ENCODE measurements around the gene PLEKHA7.

PLEKHA7 gene

DNA sequence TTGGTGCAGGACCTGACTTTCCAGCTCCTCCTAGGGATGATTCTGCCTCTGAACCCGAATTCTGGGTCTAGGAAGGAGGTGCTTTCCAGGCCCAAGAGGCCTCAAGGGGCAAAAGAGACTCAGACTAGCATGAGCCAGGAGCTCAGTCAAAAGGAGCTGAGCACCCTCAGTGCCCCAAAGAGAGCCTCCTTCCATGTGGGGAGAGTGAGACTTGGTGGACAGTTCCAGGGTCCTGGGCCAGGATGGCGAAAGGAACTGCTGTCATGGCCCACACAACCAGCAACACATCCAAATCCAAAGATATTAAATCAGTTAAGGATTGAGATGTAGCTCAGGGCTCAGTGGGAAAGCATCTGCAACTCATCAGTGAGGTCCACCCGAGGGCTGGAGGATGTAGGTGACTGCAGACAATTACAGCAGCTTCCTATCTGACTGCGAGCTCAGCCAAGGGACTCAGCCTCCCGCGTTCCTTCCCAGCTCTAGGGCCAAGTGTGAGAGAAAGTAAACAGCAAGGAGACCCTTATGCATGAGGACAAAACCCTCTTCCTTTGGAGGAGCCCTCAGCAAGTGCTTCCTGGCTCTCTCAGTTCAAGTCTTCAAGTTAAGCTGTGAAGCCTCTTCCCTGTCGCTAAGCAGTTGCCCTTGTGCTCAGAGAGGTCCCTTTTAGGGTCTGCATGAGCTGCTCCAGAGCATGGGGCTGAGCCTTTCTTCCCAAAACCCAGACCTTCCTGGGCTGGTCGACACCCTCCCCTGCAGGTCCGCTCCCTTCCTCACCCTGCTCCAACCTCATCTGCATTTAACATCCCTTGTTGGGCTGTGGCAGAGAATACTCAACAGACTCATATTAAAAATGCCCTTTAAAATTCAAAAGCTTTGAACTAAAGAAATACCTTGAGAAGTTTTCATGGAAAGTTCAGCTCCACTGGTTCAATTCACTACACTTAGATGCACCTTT, 240.0 kb downstream of the PLEKHA7 start:
- DNase-seq (ENCODE audit: low read depth), result no peak
- no peak overlapping the region for H3K4me3 ChIP-seq (ENCODE audit: low read depth, low read length)
- in situ Hi-C loops (cut with HindIII; ENCODE audit: low sequenced_read_pairs), result no loop called here
- TF ChIP-seq, protein P1, sequence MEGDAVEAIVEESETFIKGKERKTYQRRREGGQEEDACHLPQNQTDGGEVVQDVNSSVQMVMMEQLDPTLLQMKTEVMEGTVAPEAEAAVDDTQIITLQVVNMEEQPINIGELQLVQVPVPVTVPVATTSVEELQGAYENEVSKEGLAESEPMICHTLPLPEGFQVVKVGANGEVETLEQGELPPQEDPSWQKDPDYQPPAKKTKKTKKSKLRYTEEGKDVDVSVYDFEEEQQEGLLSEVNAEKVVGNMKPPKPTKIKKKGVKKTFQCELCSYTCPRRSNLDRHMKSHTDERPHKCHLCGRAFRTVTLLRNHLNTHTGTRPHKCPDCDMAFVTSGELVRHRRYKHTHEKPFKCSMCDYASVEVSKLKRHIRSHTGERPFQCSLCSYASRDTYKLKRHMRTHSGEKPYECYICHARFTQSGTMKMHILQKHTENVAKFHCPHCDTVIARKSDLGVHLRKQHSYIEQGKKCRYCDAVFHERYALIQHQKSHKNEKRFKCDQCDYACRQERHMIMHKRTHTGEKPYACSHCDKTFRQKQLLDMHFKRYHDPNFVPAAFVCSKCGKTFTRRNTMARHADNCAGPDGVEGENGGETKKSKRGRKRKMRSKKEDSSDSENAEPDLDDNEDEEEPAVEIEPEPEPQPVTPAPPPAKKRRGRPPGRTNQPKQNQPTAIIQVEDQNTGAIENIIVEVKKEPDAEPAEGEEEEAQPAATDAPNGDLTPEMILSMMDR (IDR thresholded peaks at IDR 0.05; ENCODE audit: low read depth, low read length, missing control alignments), result no peak

DNA sequence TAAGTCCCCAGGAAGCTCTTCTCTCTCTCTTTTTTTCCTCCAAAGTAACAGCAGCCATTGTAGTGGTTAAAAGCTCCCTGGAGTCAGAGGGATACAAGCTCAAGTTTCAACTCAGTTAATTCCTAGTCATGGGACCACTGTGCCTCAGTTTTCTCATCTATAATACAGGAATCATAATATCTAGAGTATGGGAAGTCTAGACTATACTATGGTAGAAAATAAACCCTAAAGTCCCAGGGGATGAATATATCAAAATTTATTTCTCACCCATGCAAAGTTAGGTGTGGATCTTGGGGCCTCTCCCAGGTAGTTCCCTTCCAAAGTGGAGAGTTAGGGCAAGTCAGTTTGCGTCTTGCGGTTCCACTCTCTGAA, 242.1 kb downstream of the PLEKHA7 start:
- no peak for DNase-seq (ENCODE audit: low read depth)
- no peak overlapping the region for H3K4me3 ChIP-seq (ENCODE audit: low read depth, low read length)
- TF ChIP-seq, protein P1 (IDR thresholded peaks at IDR 0.05; ENCODE audit: low read depth, low read length, missing control alignments), result no peak
- in situ Hi-C loops (cut with HindIII; ENCODE audit: low sequenced_read_pairs), result no loop called here

DNA sequence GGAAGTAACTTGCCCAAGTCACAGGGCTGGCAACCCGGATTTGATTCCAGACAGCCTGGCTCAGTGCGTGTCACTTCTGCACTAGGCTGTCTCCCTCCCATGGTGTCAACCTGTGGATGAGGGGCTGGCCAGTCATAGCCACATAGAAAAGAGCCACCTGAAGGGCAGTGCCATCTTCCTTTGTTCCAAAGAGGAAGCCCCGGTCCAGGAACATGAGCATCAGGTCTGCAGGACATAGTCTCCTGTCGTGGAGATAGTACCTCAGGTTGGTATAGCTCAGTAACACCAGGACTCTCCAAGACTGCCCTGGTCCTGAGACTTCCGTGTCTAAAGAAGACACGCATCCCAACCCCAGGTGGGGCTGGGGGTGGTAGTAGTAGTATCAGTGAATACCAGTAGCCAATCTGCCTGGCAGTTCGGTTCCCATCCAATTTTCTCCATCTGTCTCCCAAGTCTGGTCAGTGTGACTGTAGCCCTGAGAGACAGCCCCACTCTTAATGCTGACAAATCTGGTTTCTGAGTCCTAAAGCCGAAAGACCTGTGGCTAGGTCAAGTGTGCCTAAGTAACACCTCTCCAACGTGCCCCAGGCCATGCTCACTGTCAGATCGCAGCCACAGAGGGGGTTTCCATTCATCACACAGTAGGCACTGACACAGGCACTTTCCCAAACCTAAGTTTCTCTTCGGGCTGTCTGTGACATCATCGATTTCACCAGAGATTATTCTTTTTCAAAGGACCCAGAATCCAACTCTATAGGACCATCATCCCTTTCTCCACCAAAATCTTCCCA, 242.7 kb downstream of the PLEKHA7 start:
- in situ Hi-C loops (cut with HindIII; ENCODE audit: low sequenced_read_pairs), result no loop called here
- no peak for DNase-seq (ENCODE audit: low read depth)
- TF ChIP-seq, protein P1 (IDR thresholded peaks at IDR 0.05; ENCODE audit: low read depth, low read length, missing control alignments), result no peak
- H3K4me3 ChIP-seq (ENCODE audit: low read depth, low read length), result no peak overlapping the region

DNA sequence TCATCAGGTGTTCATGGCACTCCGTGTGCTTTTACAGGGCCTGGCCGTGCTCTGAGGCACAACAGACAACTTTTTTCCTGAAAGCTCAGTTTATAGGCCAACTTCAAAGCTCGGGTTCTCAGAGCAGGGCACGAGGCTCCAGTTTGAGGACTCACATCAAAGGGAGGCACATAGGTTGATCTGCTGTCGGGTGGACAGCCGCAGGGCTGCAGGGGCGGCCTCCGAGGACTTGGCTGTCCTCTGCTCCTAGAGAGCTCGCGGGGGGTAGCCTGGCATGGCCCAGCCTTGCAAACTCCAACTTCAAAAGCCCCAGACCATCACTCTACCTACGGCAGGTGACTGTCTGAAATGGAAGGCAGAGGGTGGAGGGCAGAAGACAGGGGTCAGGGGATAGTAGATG, 244.2 kb downstream of the PLEKHA7 start:
- no peak overlapping the region for H3K4me3 ChIP-seq (ENCODE audit: low read depth, low read length)
- DNase-seq (ENCODE audit: low read depth), result no peak
- in situ Hi-C loops (cut with HindIII; ENCODE audit: low sequenced_read_pairs), result no loop called here
- TF ChIP-seq, protein P1 (IDR thresholded peaks at IDR 0.05; ENCODE audit: low read depth, low read length, missing control alignments), result no peak

DNA sequence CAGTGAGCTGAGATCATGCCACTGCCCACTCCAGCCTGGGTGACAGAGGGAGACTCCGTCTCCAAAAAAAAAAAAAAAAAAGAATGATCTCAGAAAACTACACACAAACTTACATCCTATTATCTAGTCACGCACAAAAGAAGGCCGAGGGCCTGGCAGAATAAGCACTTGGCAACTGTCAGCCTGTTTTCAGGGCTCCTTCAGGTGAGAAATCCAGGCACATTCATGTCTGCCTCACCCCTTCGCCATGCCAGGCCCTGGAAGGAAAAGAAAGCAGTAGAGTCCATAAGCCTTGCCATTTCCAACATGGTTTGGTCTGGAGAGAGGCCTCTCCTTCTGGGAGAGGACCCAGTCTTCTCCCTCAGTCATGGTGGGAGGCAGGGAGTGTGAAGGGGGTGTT, 244.8 kb downstream of the PLEKHA7 start:
- DNase-seq (ENCODE audit: low read depth), result no peak
- TF ChIP-seq, protein P1 (IDR thresholded peaks at IDR 0.05; ENCODE audit: low read depth, low read length, missing control alignments), result no peak
- in situ Hi-C loops (cut with HindIII; ENCODE audit: low sequenced_read_pairs), result no loop called here
- no peak overlapping the region for H3K4me3 ChIP-seq (ENCODE audit: low read depth, low read length)

DNA sequence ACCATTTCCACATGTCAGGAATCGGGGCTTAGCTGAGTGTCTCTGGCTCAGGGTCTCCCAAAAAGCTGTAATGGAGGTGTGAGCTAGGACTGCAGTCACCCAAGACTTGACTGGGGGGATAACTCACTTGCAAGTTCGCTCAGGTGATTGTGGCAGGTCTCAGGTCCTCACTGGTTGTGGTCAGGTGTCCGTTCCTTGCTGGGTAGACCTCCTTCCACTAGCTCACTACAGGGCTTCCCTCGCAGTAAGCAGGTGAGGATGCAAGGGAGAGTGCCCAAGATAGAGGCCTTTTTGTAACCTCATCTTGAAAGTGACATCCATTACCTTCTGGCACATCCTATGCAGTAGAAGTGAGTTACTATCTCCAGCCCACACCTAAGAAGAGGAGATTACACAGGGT, 246.3 kb downstream of the PLEKHA7 start:
- no peak for DNase-seq (ENCODE audit: low read depth)
- H3K4me3 ChIP-seq (ENCODE audit: low read depth, low read length), result no peak overlapping the region
- in situ Hi-C loops (cut with HindIII; ENCODE audit: low sequenced_read_pairs), result no loop called here
- TF ChIP-seq, protein P1 (IDR thresholded peaks at IDR 0.05; ENCODE audit: low read depth, low read length, missing control alignments), result no peak
